ENCODE results near the gene PFKFB2.

PFKFB2 gene

GRCh38 chr1:207062058-207062457 lies 9.0 kb downstream of the PFKFB2 start:
- no peak overlapping the region for H3K9ac ChIP-seq (ENCODE audit: insufficient read length)
- DNase-seq (ENCODE audit: low read depth, low spot score) = no peak
- no peaks in the 10 kb centered on the region for H3K36me3 ChIP-seq (ENCODE audit: insufficient read depth, low read length)
- no peak overlapping the region for H3K27ac ChIP-seq
- no peak overlapping the region for H3K4me3 ChIP-seq
- no peak for TF ChIP-seq POLR2AphosphoS5 (IDR thresholded peaks at IDR 0.05; ENCODE audit: borderline replicate concordance, low read depth, low read length)
- no peaks in the 10 kb centered on the region for H3K9me3 ChIP-seq (ENCODE audit: low read depth, low read length)

GRCh38 chr1:207063014-207063413 lies 9.9 kb downstream of the PFKFB2 start:
- H3K4me3 ChIP-seq = no peak overlapping the region
- TF ChIP-seq EZH2 (IDR thresholded peaks at IDR 0.05) (no peak), POLR2AphosphoS5 (IDR thresholded peaks at IDR 0.05; ENCODE audit: borderline replicate concordance, low read depth, low read length) (no peak), FOXP2 (optimal IDR thresholded peaks at IDR 0.05; ENCODE audit: control extremely low read depth, extremely low read length, insufficient read depth) (no peak)

GRCh38 chr1:207064561-207064960 lies 11.5 kb downstream of the PFKFB2 start:
- no peak overlapping the region for H3K4me3 ChIP-seq
- TF ChIP-seq POLR2AphosphoS5 (IDR thresholded peaks at IDR 0.05; ENCODE audit: borderline replicate concordance, low read depth, low read length) (no peak), FOXP2 (optimal IDR thresholded peaks at IDR 0.05; ENCODE audit: control extremely low read depth, extremely low read length, insufficient read depth) (no peak), EZH2 (IDR thresholded peaks at IDR 0.05) (no peak)
- no peak for DNase-seq (ENCODE audit: low read depth, low spot score)
- H3K9me3 ChIP-seq (ENCODE audit: low read depth, low read length) = no peaks in the 10 kb centered on the region
- no peak overlapping the region for H3K27ac ChIP-seq
- no peak overlapping the region for H3K9ac ChIP-seq (ENCODE audit: insufficient read length)
- H3K36me3 ChIP-seq (ENCODE audit: insufficient read depth, low read length) = no peaks in the 10 kb centered on the region

More at GRCh38 chr1:207063014-207063413, 9.9 kb downstream of the PFKFB2 start:
- Histone ChIP-seq H3K36me3 (ENCODE audit: insufficient read depth, low read length) (no peaks in the 10 kb centered on the region), H3K27ac (no peak overlapping the region), H3K9ac (ENCODE audit: insufficient read length) (no peak overlapping the region), H3K9me3 (ENCODE audit: low read depth, low read length) (no peaks in the 10 kb centered on the region)
- no peak for DNase-seq (ENCODE audit: low read depth, low spot score)

GRCh38 chr1:207067185-207067584 lies 14.1 kb downstream of the PFKFB2 start:
- Histone ChIP-seq H3K4me3 (no peak overlapping the region), H3K9me3 (ENCODE audit: low read depth, low read length) (no peaks in the 10 kb centered on the region), H3K36me3 (ENCODE audit: insufficient read depth, low read length) (no peaks in the 10 kb centered on the region), H3K9ac (ENCODE audit: insufficient read length) (no peak overlapping the region), H3K27ac (no peak overlapping the region)
- TF ChIP-seq EZH2 (IDR thresholded peaks at IDR 0.05) (no peak), POLR2AphosphoS5 (IDR thresholded peaks at IDR 0.05; ENCODE audit: borderline replicate concordance, low read depth, low read length) (no peak), FOXP2 (optimal IDR thresholded peaks at IDR 0.05; ENCODE audit: control extremely low read depth, extremely low read length, insufficient read depth) (no peak)
- DNase-seq (ENCODE audit: low read depth, low spot score) = no peak

GRCh38 chr1:207067665-207068064 lies 14.6 kb downstream of the PFKFB2 start:
- TF ChIP-seq FOXP2 (optimal IDR thresholded peaks at IDR 0.05; ENCODE audit: control extremely low read depth, extremely low read length, insufficient read depth) = no peak
- TF ChIP-seq POLR2AphosphoS5 (IDR thresholded peaks at IDR 0.05; ENCODE audit: borderline replicate concordance, low read depth, low read length) = no peak
- TF ChIP-seq EZH2 (IDR thresholded peaks at IDR 0.05) = no peak
- no peak for DNase-seq (ENCODE audit: low read depth, low spot score)
- no peak overlapping the region for H3K27ac ChIP-seq
- H3K9me3 ChIP-seq (ENCODE audit: low read depth, low read length) = no peaks in the 10 kb centered on the region
- H3K9ac ChIP-seq (ENCODE audit: insufficient read length) = no peak overlapping the region
- no peaks in the 10 kb centered on the region for H3K36me3 ChIP-seq (ENCODE audit: insufficient read depth, low read length)
- no peak overlapping the region for H3K4me3 ChIP-seq

GRCh38 chr1:207069061-207069460 lies 16.0 kb downstream of the PFKFB2 start:
- Histone ChIP-seq H3K4me3 (no peak overlapping the region), H3K9me3 (ENCODE audit: low read depth, low read length) (no peaks in the 10 kb centered on the region), H3K27ac (no peak overlapping the region), H3K36me3 (ENCODE audit: insufficient read depth, low read length) (no peaks in the 10 kb centered on the region), H3K9ac (ENCODE audit: insufficient read length) (no peak overlapping the region)
- TF ChIP-seq EZH2 (IDR thresholded peaks at IDR 0.05) = no peak
- TF ChIP-seq FOXP2 (optimal IDR thresholded peaks at IDR 0.05; ENCODE audit: control extremely low read depth, extremely low read length, insufficient read depth) = no peak
- TF ChIP-seq POLR2AphosphoS5 (IDR thresholded peaks at IDR 0.05; ENCODE audit: borderline replicate concordance, low read depth, low read length) = no peak
- no peak for DNase-seq (ENCODE audit: low read depth, low spot score)

GRCh38 chr1:207069858-207070506 lies 16.9 kb downstream of the PFKFB2 start:
- no peaks in the 10 kb centered on the region for H3K9me3 ChIP-seq (ENCODE audit: low read depth, low read length)
- H3K4me3 ChIP-seq = no peak overlapping the region
- no peak overlapping the region for H3K27ac ChIP-seq
- no peak for DNase-seq (ENCODE audit: low read depth, low spot score)
- no peaks in the 10 kb centered on the region for H3K36me3 ChIP-seq (ENCODE audit: insufficient read depth, low read length)
- H3K9ac ChIP-seq (ENCODE audit: insufficient read length) = no peak overlapping the region
- TF ChIP-seq FOXP2 (optimal IDR thresholded peaks at IDR 0.05; ENCODE audit: control extremely low read depth, extremely low read length, insufficient read depth) = no peak
- TF ChIP-seq POLR2AphosphoS5 (IDR thresholded peaks at IDR 0.05; ENCODE audit: borderline replicate concordance, low read depth, low read length) = no peak
- no peak for TF ChIP-seq EZH2 (IDR thresholded peaks at IDR 0.05)

- H3K4me3 ChIP-seq = no peak overlapping the region
- H3K9me3 ChIP-seq (ENCODE audit: low read depth, low read length) = no peaks in the 10 kb centered on the region
- DNase-seq (ENCODE audit: low read depth, low spot score) = no peak
- H3K9ac ChIP-seq (ENCODE audit: insufficient read length) = no peak overlapping the region
- H3K36me3 ChIP-seq (ENCODE audit: insufficient read depth, low read length) = no peaks in the 10 kb centered on the region
- TF ChIP-seq FOXP2 (optimal IDR thresholded peaks at IDR 0.05; ENCODE audit: control extremely low read depth, extremely low read length, insufficient read depth) (no peak), POLR2AphosphoS5 (IDR thresholded peaks at IDR 0.05; ENCODE audit: borderline replicate concordance, low read depth, low read length) (no peak), EZH2 (IDR thresholded peaks at IDR 0.05) (no peak)
- H3K27ac ChIP-seq = no peak overlapping the region
These were observed 17.7 kb downstream of the PFKFB2 start for GRCh38 chr1:207070811-207071210.

GRCh38 chr1:207071426-207071825 lies 18.4 kb downstream of the PFKFB2 start:
- TF ChIP-seq FOXP2 (optimal IDR thresholded peaks at IDR 0.05; ENCODE audit: control extremely low read depth, extremely low read length, insufficient read depth) (no peak), POLR2AphosphoS5 (IDR thresholded peaks at IDR 0.05; ENCODE audit: borderline replicate concordance, low read depth, low read length) (no peak), EZH2 (IDR thresholded peaks at IDR 0.05) (no peak)
- H3K4me3 ChIP-seq = no peak overlapping the region
- no peak overlapping the region for H3K27ac ChIP-seq
- no peak for DNase-seq (ENCODE audit: low read depth, low spot score)
- no peaks in the 10 kb centered on the region for H3K36me3 ChIP-seq (ENCODE audit: insufficient read depth, low read length)
- no peaks in the 10 kb centered on the region for H3K9me3 ChIP-seq (ENCODE audit: low read depth, low read length)
- H3K9ac ChIP-seq (ENCODE audit: insufficient read length) = no peak overlapping the region

All from SK-N-MC (cell line).